ENCODE data around the gene GBP6.
"Not testable (repeated sequence)": the region's sequence is repeated elsewhere in the genome, so short reads cannot be mapped to it uniquely, and the experiment has no call there.

Gene GBP6, protein sequence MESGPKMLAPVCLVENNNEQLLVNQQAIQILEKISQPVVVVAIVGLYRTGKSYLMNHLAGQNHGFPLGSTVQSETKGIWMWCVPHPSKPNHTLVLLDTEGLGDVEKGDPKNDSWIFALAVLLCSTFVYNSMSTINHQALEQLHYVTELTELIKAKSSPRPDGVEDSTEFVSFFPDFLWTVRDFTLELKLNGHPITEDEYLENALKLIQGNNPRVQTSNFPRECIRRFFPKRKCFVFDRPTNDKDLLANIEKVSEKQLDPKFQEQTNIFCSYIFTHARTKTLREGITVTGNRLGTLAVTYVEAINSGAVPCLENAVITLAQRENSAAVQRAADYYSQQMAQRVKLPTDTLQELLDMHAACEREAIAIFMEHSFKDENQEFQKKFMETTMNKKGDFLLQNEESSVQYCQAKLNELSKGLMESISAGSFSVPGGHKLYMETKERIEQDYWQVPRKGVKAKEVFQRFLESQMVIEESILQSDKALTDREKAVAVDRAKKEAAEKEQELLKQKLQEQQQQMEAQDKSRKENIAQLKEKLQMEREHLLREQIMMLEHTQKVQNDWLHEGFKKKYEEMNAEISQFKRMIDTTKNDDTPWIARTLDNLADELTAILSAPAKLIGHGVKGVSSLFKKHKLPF

DNA sequence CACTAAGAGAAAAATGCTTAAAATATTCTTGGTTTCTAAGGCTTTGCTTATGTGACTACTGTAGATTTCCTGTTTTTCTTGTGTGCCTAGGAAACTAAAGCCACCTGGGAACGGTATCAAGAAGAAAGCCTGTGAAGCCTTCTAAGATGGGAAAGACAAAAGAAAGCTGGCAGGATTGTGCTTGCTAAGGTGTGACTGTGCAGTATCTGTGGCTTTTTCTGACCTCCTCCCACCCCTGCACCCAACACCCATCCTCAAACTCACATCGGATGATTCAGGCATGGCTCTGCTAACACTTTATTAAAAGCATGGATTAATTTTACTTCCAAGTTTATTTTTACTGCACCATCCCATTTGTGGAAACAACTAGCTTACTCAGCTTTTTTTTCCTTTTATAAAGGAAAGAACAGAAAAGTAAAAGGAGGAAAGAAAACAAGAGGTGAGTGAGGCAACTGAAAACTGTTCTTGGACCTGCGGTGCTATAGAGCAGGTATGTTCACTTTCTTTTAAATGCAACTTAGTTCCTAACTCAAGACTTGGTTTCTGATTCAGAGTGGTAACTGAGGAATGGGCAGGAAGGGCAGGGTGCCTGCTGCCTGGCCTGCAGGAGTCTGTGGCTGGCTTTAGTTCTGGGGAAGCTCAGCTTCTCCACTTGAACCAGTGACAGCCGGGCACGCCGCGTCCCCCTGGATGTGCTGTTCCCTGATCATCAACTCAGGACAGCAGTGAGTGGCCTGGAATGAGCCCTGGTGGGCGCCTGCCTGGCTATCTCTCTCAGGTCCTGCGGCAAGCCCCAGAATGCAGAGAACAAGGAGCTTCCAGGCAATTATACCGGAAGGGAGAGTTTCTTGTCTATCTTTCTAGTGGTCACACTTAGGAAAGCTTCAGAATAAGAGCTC is at the start of gene GBP6:
Gene GBP6 (plus strand): TSS at position 422 of the 899 bp plus-strand sequence. CDS start 4,493 bp downstream, outside the sequence.
- no peak for DNase-seq (ENCODE audit: low read depth in 2 of 2)

DNA sequence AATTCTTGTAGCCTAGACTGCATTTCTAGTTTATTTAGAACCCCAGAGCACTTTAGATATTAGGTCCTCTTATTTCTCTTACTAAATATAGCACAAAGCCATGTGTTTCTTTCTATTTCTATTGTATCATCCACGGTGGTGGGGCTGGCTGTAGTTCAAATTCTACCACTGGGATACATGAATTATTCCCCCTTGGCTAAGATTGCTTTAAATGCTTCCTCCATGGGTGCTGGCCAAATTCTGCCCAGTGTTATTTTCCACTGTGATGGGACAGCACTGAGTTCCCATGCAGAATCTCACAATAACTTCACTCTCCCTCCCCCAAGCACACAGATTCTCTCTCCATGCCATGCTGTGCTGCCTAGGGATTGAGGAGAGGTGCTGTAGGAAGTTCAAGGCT is 41.5 kb upstream of the GBP6 start:
- no peak for DNase-seq (ENCODE audit: low read depth in 2 of 2)

DNA sequence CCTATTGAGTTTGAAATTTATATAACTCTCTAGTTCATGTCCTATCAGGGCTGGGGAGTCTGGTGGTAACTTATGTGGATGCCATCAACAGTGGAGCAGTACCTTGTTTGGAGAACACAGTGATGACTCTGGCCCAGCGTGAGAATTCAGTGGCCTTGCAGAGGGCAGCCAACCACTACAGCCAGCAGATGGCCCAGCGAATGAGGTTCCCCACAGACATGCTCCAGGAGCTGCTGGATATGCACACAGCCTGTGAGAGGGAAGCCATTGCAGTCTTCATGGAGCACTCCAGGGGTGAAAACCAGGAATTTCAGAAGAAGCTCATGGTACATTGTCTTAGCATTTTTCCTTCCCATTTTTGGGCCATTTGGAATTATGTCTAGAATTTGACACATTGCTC is 32.0 kb upstream of the GBP6 start:
- no peak for DNase-seq (ENCODE audit: low read depth in 2 of 2)

DNA sequence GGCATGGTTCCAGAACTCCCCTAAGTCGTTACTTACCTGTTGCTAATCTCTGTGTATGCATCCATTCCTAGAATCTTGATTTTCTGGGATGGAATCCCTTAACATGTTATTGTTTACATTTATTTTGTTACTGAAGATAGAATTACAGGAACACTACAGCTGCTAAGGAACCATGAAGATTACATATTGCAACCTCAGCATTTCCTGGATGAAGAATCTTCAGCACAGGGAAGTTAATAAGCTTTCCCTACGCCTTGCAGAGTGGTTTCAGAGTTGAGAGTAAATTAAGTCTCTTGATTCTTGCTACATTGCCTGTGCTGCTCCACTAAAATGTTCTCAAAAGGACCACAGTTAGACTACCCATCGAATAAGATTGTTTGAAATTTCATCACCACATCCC is 31.4 kb upstream of the GBP6 start:
- DNase-seq (ENCODE audit: low read depth in 2 of 2): no peak

DNA sequence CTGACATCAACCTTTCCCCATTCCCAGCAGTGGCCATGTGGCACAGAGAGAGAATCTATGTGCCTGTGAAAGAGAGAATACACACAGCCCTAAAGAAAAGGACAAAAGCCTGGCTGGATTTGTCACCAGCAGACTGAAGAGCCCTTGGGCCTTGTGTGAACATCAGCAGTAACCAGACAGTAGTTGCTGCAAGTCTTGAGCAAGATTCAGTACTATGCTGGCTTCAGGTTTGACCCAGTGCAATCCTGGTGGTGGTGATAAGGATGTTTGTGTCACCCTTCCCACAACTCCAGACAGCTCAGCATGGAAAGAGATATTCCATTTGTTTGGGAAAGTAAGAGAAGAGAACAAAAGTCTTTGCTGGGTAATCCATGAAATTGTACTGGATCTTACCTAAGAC is 28.4 kb upstream of the GBP6 start:
- no peak for DNase-seq (ENCODE audit: low read depth in 2 of 2)

DNA sequence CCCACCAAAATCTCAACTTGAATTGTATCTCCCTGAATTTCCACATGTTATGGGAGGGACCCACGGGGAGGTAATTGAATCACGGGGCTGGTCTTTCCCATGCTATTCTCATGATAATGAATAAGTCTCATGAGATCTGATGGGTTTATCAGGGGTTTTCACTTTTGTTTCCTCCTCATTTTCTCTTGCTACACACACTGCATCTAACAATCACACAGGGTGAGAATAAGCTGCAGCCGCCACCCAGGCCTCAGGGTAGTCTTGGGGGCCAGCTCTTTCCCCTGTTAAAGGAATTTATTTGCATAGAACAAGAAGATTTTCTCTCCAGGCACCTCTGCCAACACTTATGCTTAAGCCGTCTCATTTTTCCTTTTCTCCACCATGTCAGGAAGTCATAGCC is 26.0 kb upstream of the GBP6 start:
- no peak for DNase-seq (ENCODE audit: low read depth in 2 of 2)

DNA sequence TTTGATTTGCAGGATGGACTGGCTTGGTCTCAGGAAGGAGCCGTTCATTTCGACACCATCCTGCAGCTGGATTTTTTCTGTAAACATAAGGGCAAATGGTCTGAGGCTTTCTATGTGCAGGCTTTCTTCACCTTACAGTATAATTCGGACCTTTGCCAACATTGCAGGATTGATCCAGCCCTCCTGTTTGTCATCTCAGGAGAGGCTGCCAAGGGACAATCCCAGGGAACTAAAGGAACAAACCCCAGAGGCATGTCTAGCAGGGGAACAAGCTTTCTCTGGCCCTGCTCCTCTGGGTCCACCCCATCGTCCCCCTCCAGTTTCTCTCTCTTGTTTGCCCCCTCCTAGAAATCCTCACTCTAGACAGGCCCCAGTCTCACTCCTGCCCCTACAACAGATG is 24.8 kb upstream of the GBP6 start:
- no peak for DNase-seq (ENCODE audit: low read depth in 2 of 2)

DNA sequence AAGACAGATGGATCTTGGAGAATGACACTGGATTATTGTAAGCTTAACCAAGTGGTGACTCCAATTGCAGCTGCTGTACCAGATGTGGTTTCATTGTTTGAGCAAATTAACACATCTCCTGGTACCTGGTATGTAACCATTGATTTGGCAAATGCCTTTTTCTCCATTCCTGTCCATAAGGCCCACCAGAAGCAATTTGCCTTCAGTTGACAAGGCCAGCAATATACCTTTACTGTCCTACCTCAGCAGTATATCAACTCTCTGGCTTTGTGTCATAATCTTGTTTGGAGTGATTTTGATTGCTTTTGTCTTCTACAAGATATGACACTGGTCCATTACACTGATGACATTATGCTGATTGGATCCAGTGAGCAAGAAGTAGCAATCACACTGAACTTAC is 18.4 kb upstream of the GBP6 start:
- not testable (repeated sequence) for DNase-seq (ENCODE audit: low read depth in 2 of 2)

DNA sequence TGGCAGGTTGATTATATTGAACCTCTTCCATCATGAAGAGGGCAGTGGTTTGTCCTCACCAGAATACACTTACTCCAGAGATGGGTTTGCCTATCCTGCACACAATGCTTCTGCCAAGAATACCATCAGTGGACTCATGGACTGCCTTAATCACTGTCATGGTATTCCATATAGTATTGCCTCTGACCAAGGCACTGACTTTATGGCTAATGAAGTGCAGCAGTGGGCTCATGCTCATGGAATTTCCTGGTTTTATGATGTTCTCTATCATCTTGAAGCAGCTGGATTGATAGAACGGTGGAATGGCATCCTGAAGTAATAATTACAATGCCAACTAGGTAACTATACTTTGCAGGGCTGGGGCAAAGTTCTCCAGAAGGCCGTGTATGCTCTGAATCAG is 16.6 kb upstream of the GBP6 start:
- no peak for DNase-seq (ENCODE audit: low read depth in 2 of 2)

DNA sequence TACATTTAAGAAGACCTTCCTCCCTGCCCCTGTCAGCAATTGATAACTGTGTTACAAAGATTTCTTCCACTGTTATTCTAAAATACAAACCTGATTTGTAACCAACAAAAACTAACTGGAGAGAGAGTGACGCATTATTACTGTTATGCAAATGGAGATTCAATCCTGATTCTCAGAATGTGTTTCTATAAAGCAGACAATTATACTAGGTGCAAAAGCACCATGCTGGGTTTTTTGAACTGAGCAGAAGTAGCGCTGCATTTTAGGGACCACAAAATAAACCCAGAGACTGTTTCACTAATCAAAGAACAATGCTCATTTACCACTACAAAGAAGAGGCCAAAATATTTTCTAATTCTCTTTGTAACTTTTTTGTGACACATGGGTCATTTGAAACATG is 13.6 kb upstream of the GBP6 start:
- DNase-seq (ENCODE audit: low read depth in 2 of 2): no peak

DNA sequence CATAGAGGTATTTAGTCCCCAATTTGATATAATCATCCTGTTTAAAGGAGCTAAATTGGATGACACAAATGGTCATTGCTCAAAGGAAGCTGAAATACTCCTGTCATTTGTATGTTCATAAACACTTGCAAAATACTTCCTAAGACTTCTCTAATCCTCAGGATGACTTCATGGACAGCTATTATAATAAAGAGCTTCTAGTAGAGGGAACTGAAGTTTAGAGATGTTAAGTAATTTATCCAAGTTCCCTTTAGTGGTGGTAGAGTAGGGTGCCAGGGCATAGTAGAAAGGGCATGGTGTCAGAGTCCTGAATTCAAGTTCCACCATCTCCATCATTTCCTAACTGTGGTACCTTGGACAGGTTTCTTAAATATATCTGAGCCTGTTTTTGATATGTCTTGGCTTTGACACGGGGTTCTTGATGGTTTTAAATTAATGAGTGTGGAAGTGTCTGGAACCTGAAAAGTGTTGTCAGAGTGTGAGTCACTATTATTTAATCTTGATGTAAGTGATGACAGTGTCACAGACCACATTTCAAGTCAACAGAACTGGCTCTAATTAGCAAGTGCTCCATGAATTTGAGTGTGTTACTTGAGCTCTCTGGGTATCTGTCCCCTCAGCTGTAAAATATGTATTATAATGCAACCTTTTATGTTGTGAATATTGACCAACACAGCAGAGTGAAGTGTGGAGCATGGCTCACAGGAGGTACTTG is 12.1 kb upstream of the GBP6 start:
- DNase-seq (ENCODE audit: low read depth in 2 of 2): no peak

DNA sequence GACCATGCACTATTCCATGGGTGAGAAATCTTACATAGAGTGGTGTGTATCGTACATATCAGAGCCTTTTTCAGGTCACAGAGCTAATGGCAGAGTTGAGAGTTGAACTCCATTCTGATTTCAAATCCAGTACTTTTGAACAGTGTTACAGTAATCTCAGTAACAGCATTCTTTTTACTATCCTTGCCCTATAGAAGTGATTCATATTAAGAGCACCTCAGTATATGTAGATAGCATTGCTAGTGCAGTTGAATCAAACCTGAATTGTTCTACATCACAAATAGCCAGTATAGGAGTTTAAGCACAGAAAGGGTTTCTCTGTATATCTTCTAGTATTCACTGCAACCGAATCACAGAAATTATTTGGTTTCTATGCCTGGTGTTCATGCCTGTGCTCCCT is 11.4 kb upstream of the GBP6 start:
- DNase-seq (ENCODE audit: low read depth in 2 of 2): no peak

DNA sequence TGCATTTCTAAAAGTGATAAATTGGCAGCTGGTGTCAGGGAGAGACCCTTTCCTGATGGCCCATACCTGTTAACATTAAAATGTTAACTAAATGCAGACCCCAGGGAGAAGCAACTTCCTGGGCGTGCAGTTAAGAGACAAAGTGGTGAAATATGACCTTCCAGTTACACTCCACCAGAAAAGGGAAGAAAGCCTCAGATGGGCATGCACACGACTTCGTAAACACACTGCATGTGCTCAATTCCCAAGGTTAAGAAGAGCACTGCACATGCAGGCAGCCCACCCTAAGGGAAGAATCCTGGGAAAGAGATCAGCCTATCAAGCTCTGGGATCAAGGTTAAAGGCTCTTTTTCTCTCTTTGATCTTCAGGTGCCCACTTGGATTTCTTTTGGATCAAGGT is 9.7 kb upstream of the GBP6 start:
- DNase-seq (ENCODE audit: low read depth in 2 of 2): no peak

DNA sequence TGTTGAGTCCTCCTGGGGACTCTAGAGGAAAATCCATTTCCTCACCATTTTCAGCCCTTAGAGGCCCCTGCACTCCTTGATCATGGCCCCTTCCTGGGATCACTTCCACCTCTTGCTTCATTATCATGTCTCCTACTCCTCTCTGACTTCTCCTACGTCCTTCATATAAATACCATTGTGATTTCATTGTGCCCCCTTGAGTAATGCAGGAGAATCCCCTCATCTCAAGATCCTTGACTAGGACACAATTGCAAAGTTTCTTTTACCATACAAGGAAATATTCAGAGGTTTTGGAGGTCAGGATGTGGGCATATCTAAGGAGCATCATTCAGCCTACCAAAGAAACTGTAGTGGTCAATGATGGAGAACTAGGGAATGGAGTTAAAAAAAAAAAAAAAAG is 8.8 kb upstream of the GBP6 start:
- no peak for DNase-seq (ENCODE audit: low read depth in 2 of 2)

DNA sequence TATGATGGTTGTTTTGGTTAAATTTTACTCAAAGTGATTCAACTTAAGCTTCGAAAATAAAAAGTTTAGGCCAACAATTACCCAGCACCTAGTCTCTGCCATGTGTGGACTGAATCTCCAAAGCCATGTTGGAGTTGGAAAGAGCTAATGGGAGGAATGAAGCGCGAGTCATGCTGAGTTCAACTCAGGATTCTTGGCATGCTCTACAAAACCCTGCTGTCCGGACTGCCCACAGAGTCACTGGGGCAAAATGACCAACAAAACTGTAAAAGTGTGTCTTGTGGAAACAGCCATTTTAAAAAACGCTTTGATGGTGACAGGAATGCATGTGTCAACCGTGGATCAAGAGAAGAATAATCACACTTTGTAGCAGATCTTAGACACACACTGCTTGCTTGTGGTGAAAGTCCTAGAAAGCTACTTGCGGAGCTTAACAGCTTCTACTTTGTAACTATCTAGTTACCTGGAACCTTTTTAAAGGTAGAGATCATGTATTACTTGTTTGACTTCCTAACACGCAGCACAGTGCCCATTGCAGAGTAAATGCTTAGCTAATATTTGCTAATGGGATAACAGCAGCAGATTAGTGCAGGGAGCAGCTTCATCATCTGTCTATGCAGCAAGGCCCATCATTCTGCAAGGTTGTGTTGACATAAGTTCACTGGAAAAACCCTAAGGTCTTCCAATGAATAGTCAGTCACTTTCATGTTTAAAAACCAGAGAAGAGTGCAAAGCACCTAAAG is 7.0 kb upstream of the GBP6 start:
- DNase-seq (ENCODE audit: low read depth in 2 of 2): no peak

DNA sequence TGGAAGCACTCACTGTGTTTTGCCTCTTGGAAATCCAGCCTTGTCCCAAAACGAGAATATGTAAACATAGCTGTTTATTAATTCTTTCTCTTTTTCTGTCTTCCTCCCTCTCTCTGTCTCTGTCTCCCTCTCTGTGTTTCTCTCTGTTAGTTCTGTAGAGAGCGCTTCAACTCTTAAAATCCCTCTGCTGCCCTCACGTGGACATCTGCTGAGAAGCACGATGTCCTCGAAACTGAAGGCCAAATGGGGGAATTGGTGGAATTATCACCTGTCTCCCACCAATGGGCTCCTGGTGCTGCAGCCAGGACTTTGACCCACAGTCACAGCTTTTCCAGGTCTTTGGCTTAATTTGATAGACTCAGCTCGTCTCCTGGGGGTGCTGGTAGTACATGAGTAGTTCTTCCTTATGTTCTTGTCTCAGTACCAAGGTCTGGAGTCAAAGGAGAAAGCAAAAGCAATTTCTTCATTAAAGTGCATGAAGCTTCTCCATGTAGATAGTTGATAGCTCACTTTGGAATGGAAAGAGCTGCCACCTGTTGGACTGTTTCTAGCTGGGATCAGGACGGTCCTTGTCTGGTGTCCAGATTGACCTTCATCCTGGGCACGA is 5.5 kb upstream of the GBP6 start:
- DNase-seq (ENCODE audit: low read depth in 2 of 2): peak; percentile 71 to 82

DNA sequence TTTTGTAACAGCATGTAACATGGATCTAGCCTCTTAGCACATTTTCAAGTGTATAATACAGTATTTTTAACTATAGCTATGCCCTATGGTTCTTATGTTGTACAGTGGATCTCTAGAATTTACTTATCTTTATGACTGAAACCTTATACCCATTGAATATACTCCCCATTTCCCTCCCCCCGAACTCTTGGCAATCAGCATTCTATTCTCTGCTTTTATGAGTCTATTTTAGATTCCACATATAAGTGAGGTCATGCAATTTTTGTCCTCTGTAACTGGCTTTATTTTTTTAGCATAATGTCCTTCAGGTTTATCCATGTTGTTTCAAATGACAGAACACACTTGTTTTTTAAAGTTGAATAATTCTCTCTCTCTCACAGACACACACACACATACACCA is 3.1 kb upstream of the GBP6 start:
- DNase-seq (ENCODE audit: low read depth in 2 of 2): no peak

DNA sequence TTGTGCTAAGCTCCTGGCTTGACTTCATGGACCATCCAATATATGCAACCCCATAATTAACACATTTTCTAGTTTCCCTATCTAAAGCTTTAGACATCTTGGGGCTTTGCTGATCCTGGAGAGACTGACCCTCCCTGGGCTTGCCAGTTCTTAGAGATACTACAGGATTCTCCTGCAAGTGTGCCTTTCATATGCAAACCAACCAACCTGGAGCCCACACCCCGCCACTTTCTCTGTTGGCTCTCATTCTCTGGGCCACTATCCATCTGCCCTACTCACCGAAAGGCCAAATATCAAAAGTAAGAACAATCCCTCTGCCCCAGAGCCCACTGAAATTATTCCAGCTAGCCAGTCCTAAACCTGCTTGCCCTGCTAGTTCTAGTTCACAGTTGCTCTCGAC is 2.2 kb upstream of the GBP6 start:
- DNase-seq (ENCODE audit: low read depth in 2 of 2): no peak

DNA sequence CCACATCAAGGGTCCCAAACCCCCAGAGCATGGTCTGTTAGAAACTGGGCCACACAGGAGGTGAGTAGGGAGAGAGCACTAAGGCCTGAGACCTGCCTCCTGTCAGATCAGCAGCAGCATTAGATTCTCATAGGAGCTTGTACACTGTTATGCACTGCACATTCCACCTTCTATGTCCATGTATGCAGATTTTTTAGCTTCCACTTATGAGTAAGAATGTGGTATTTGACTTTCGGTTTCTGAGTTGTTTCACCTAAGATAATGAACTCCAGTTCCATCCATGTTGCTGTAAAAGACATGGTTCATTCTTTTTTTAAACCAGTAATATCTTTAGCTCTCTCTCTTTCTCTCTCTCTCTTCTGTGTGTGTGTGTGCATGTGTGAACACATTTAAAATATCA is 663 bp upstream of the GBP6 start:
- DNase-seq (ENCODE audit: low read depth in 2 of 2): no peak

DNA sequence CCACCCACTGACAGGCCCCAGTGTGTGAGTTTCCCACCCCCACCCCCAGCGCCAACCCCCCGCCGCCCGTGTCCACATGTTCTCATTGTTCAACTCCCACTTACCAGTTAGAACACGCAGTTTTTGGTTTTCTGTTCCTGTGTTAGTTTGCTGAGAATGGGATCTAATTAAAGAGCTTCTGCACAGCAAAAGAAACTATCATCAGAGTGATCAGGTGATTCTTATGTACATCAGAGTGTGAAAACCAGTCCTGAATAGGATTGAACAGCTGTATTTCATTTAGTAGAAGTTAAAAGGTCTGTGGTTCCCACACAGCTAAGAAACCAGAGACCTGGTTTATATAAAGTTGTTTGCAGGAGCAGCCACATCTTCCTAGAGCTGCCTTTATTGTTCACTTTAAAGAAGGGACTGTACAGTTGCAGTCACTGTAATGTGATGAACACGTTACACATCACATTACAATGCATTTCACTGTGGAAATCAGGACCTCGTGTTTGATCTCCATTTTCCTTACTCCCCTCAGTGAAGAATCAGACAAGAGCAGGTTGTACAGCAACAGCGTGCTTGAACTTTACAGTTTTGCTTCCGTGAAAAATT is 1.2 kb downstream of the GBP6 start:
- DNase-seq (ENCODE audit: low read depth in 2 of 2): no peak

Measured in stimulated activated CD4-positive, alpha-beta T cell treated with anti-CD3 and anti-CD28 coated beads, Interleukin-1b, Interleukin-23, amount 100 ng/mL, for 4 hours (primary cell).